ENCODE measurements around the gene CBLL1. TPM values are rescaled to one million over a fixed set of nuclear protein-coding genes. Genes with fewer than 3 reads are reported as not detected.

CBLL1 gene
- total and polyA plus RNA-seq, 2 of the 4 experiments (the other 2 are of a cell fraction), result 15.6 to 19.0 TPM

GRCh38 chr7:107726356-107727130 is 17.4 kb upstream of the CBLL1 start:
- Histone ChIP-seq H3K18ac (ENCODE audit: low read depth, low read length) (no peak overlapping the region), H4K91ac (ENCODE audit: insufficient read depth, low read depth, low read length) (no peak overlapping the region), H3K9me1 (ENCODE audit: insufficient read depth, low read length) (no peaks in the 10 kb centered on the region), H4K8ac (ENCODE audit: low read depth in 2 of 2, low read length in 2 of 2) (no peak overlapping the region), H3K4me1 (ENCODE audit: control insufficient read depth, insufficient read depth, low read length) (peaks cover 2% of the 10 kb centered on the region; the same call in 1 of the 2 replicates), H2BK5ac (ENCODE audit: low read depth, low read length, poor library complexity, severe bottlenecking) (no peak overlapping the region), H2BK15ac (ENCODE audit: low read depth, low read length) (no peak overlapping the region), H4K5ac (ENCODE audit: low read depth, low read length) (no peak overlapping the region), H2AK5ac (ENCODE audit: low read depth, low read length) (no peak overlapping the region), H3K4me3 (ENCODE audit: insufficient read depth, low read depth, low read length) (no peak overlapping the region), H3K4ac (ENCODE audit: low read depth, low read length) (no peak overlapping the region), H4K20me1 (ENCODE audit: insufficient read depth, low read length) (no peaks in the 10 kb centered on the region), H3K14ac (replicated peaks; ENCODE audit: low read depth, low read length) (no peak overlapping the region), H2BK120ac (ENCODE audit: low read depth, low read length) (no peak overlapping the region), H3K9me3 (ENCODE audit: control insufficient read depth, insufficient read depth, low read length) (no peaks in the 10 kb centered on the region), H3K9ac (ENCODE audit: low read depth, low read length) (no peak overlapping the region), H3K23ac (ENCODE audit: low read depth, low read length) (no peak overlapping the region), H3K36me3 (ENCODE audit: control insufficient read depth, insufficient read depth, low read length) (no peaks in the 10 kb centered on the region), H2BK20ac (ENCODE audit: low read depth, low read length) (no peak overlapping the region), H3K4me2 (ENCODE audit: low read depth, low read length) (no peak overlapping the region), H3K27ac (ENCODE audit: insufficient read depth, low read length) (no peak overlapping the region), H3K27me3 (ENCODE audit: control insufficient read depth, insufficient read depth, low read length) (peaks cover 4% of the 10 kb centered on the region), H3K56ac (ENCODE audit: extremely low read depth, insufficient read depth, low read length) (no peak overlapping the region), H2AFZ (replicated peaks; ENCODE audit: low read length, poor library complexity) (no peak overlapping the region), H3K79me1 (ENCODE audit: low read depth in 1 of 2, low read length in 2 of 2) (no peaks in the 10 kb centered on the region), H2AK9ac (replicated peaks; ENCODE audit: low read depth, low read length, poor library complexity) (no peak overlapping the region)
- POLR2A ChIA-PET (ENCODE audit: unreplicated experiment), result no interaction called here
- dilution Hi-C loops (cut with HindIII; ENCODE audit: low sequenced_read_pairs, unreplicated experiment) (no loop called here), intact Hi-C loops (cut with micrococcal nuclease) (loop anchor here (5.0 kb wide), 2 partner anchors 144 to 524 kb away; partner anchors contain the start of gene BCAP29), in situ Hi-C loops (cut with MboI; ENCODE audit: low sequenced_read_pairs) (loop anchor here (10.0 to 25.0 kb wide), 2 partner anchors 411 to 532 kb away; partner anchors contain the start of gene LAMB4)
- DNase-seq (no peak), ATAC-seq (ENCODE audit: low read depth) (no peak)
- CTCF ChIA-PET, result interaction anchor here (1.7 kb wide), 1 partner anchor 264 kb away, joined by 4 read pairs; no protein-coding TSS in a partner anchor
- BruUV-seq (replicated peaks), result no TSS peak
- WGBS, 2 experiments (ENCODE audit: extremely low coverage in 2 of 2, insufficient read length in 1 of 2), result no CpG with 5 or more reads among the region's 3 CpGs
- TF ChIP-seq FOS (IDR thresholded peaks at IDR 0.05; ENCODE audit: low read depth, low read length) (no peak), RAD21 (IDR thresholded peaks at IDR 0.05; ENCODE audit: low read length) (no peak), CEBPB (IDR thresholded peaks at IDR 0.05; ENCODE audit: low read depth, low read length) (no peak), NFE2L2 (IDR thresholded peaks at IDR 0.05; ENCODE audit: low read depth, low read length) (no peak)

All from IMR-90 (cell line).